Measurements from ENCODE around the gene GPR37. TPM values are rescaled to one million over a fixed set of nuclear protein-coding genes. Genes with fewer than 3 reads are reported as not detected.

Gene GPR37
- total and polyA plus RNA-seq, 2 donors (not counting 1 experiment from before 2014, with no cell fraction given), result 12.6 to 20.6 TPM

DNA sequence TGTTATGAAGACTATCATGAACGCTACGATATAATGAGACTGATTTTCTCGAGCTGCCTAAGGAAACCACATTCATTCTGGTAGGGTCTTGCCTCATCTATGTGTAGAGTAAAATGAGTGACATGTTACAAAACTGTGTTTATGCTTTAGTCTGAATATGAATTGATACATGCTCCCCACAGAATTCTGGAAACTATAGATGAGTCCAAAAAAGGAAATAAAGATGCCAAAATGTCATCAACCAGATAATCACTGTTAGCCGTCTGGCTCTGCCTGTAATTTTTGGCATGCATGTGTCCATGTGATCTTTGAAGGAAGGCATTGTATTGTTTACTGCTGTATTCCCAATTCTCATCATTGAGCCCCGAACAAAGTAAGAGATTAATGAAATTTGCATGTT is 42.6 kb upstream of the GPR37 start:
- Histone ChIP-seq H2AFZ (ENCODE audit: low read length) (no peak overlapping the region), H3K4me1 (ENCODE audit: control insufficient read depth, extremely low read depth, insufficient read depth, low read length) (no peaks in the 10 kb centered on the region), H3K9me3 (ENCODE audit: control insufficient read depth, insufficient read depth, low read depth, low read length) (no peaks in the 10 kb centered on the region), H4K20me1 (ENCODE audit: control insufficient read depth, extremely low read depth, insufficient read depth, low read length) (no peaks in the 10 kb centered on the region), H3K27me3 (ENCODE audit: control insufficient read depth, insufficient read depth, low read length) (no peaks in the 10 kb centered on the region), H3K9ac (ENCODE audit: insufficient read depth, low read length) (no peak overlapping the region), H3K27ac (ENCODE audit: insufficient read depth, low read length) (no peak overlapping the region), H3K36me3 (ENCODE audit: control insufficient read depth, insufficient read depth, low read length) (no peaks in the 10 kb centered on the region), H3K4me3 (replicated peaks in 1 of 4; ENCODE audit: control extremely low read depth in 1 of 4, insufficient read depth in 1 of 4, low read depth in 3 of 4, low read length in 4 of 4) (no peak overlapping the region), H3K79me2 (ENCODE audit: control insufficient read depth, insufficient read depth, low read length) (no peaks in the 10 kb centered on the region), H3K4me2 (ENCODE audit: extremely low read depth, insufficient read depth, low read length) (no peak overlapping the region)
- no peak for TF ChIP-seq CTCF (conservative IDR thresholded peaks at IDR 0.05 in 1 of 2, IDR thresholded peaks at IDR 0.05 in 1 of 2; ENCODE audit: low read depth in 1 of 2, low read length in 2 of 2)
- TF ChIP-seq EZH2 (IDR thresholded peaks at IDR 0.05; ENCODE audit: low read length, missing control alignments), result no peak
- no peak for DNase-seq (ENCODE audit: low read depth in 2 of 2)

DNA sequence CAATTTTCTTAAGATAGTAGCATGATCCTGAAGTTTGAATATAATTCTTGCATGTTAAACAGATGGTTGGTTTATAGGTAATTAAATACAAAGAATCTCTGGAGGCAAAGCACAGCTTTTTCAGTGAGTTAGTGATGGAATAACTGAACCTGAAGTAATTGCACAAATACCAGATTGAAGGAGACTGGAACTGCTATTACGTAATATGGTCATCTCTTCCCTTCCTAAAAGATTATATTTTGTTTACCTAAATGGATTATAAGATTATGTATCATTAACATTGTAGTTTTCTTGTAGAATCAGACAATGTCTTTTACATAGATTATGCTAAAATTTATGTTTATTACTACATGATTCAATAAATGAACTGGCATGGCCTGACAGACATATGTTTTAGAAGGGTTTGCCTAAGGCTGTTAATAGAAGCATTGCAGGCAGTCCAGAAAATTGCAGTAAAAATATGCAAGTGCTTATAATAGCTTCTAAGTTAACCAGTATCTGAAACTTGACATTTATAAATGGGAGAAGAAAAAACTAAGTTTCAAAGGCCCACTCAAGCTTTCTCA is 35.8 kb upstream of the GPR37 start:
- Histone ChIP-seq H3K79me2 (ENCODE audit: control insufficient read depth, insufficient read depth, low read length) (no peaks in the 10 kb centered on the region), H3K27me3 (ENCODE audit: control insufficient read depth, insufficient read depth, low read length) (no peaks in the 10 kb centered on the region), H3K4me3 (replicated peaks in 1 of 4; ENCODE audit: control extremely low read depth in 1 of 4, insufficient read depth in 1 of 4, low read depth in 3 of 4, low read length in 4 of 4) (no peak overlapping the region), H3K36me3 (ENCODE audit: control insufficient read depth, insufficient read depth, low read length) (no peaks in the 10 kb centered on the region), H3K9ac (ENCODE audit: insufficient read depth, low read length) (no peak overlapping the region), H3K4me1 (ENCODE audit: control insufficient read depth, extremely low read depth, insufficient read depth, low read length) (no peaks in the 10 kb centered on the region), H3K27ac (ENCODE audit: insufficient read depth, low read length) (no peak overlapping the region), H3K4me2 (ENCODE audit: extremely low read depth, insufficient read depth, low read length) (no peak overlapping the region), H3K9me3 (ENCODE audit: control insufficient read depth, insufficient read depth, low read depth, low read length) (no peaks in the 10 kb centered on the region), H2AFZ (ENCODE audit: low read length) (no peak overlapping the region), H4K20me1 (ENCODE audit: control insufficient read depth, extremely low read depth, insufficient read depth, low read length) (no peaks in the 10 kb centered on the region)
- DNase-seq (ENCODE audit: low read depth in 2 of 2), result no peak
- TF ChIP-seq EZH2 (IDR thresholded peaks at IDR 0.05; ENCODE audit: low read length, missing control alignments), result no peak
- TF ChIP-seq CTCF (conservative IDR thresholded peaks at IDR 0.05 in 1 of 2, IDR thresholded peaks at IDR 0.05 in 1 of 2; ENCODE audit: low read depth in 1 of 2, low read length in 2 of 2), result no peak

GRCh38 chr7:124800386-124800785 is 34.8 kb upstream of the GPR37 start:
- no peak overlapping the region for H3K4me3 ChIP-seq (replicated peaks in 1 of 4; ENCODE audit: control extremely low read depth in 1 of 4, insufficient read depth in 1 of 4, low read depth in 3 of 4, low read length in 4 of 4)
- no peak overlapping the region for H3K27ac ChIP-seq (ENCODE audit: insufficient read depth, low read length)
- no peak overlapping the region for H2AFZ ChIP-seq (ENCODE audit: low read length)
- no peaks in the 10 kb centered on the region for H3K79me2 ChIP-seq (ENCODE audit: control insufficient read depth, insufficient read depth, low read length)
- no peak overlapping the region for H3K4me2 ChIP-seq (ENCODE audit: extremely low read depth, insufficient read depth, low read length)
- H3K9ac ChIP-seq (ENCODE audit: insufficient read depth, low read length), result no peak overlapping the region
- TF ChIP-seq EZH2 (IDR thresholded peaks at IDR 0.05; ENCODE audit: low read length, missing control alignments) (no peak), CTCF (conservative IDR thresholded peaks at IDR 0.05 in 1 of 2, IDR thresholded peaks at IDR 0.05 in 1 of 2; ENCODE audit: low read depth in 1 of 2, low read length in 2 of 2) (no peak)
- no peak for DNase-seq (ENCODE audit: low read depth in 2 of 2)
- no peaks in the 10 kb centered on the region for H3K36me3 ChIP-seq (ENCODE audit: control insufficient read depth, insufficient read depth, low read length)
- H4K20me1 ChIP-seq (ENCODE audit: control insufficient read depth, extremely low read depth, insufficient read depth, low read length), result no peaks in the 10 kb centered on the region
- H3K27me3 ChIP-seq (ENCODE audit: control insufficient read depth, insufficient read depth, low read length), result no peaks in the 10 kb centered on the region
- no peaks in the 10 kb centered on the region for H3K9me3 ChIP-seq (ENCODE audit: control insufficient read depth, insufficient read depth, low read depth, low read length)
- no peaks in the 10 kb centered on the region for H3K4me1 ChIP-seq (ENCODE audit: control insufficient read depth, extremely low read depth, insufficient read depth, low read length)

Data from fibroblast of lung (primary cell).